GM23338 (cell line): ENCODE data around the gene OSBPL6.
"Not testable (repeated sequence)": the region's sequence is repeated elsewhere in the genome, so short reads cannot be mapped to it uniquely, and the experiment has no call there.

Experiments used
- CREB1 ChIP-seq: fragments of 250-450 bp; sonication (Bioruptor Pico); IDR thresholded peaks from 2 replicates; pipeline ENCODE4 v1.5.0; 2020; ENCODE audit warnings: low read depth, mild to moderate bottlenecking, moderate library complexity
- CTCF ChIP-seq, 2 experiments: fragments of 200-600 bp in 1 of 2; sonication (generic) in 1 of 2; conservative IDR thresholded peaks; 2 replicates each; pipeline versions ENCODE4 v1.5.1 to v1.6.1; 2016 to 2017; ENCODE audit warnings: antibody characterized with exemption in 2 of 2, low read depth in 2 of 2, mild to moderate bottlenecking in 2 of 2, moderate library complexity in 1 of 2
- ETS1 ChIP-seq: IDR thresholded peaks from 2 replicates; pipeline ENCODE4 v1.6.1; 2016; ENCODE audit warnings: antibody characterized with exemption
- EZH2 ChIP-seq: fragments of 200-600 bp; sonication (generic); IDR thresholded peaks from one replicate; pipeline ENCODE4 v1.8.0; 2017; ENCODE audit warnings: antibody characterized with exemption, mild to moderate bottlenecking, low read depth; ENCODE audit not compliant: unreplicated experiment
- EZH2phosphoT487 ChIP-seq: fragments of 200-600 bp; sonication (generic); IDR thresholded peaks from one replicate; pipeline ENCODE4 v1.8.1; 2018; ENCODE audit warnings: antibody characterized with exemption; ENCODE audit not compliant: unreplicated experiment
- POLR2AphosphoS5 ChIP-seq: IDR thresholded peaks from 2 replicates; pipeline ENCODE4 v1.6.1; 2016; ENCODE audit warnings: antibody characterized with exemption, low read depth
- REST ChIP-seq: IDR thresholded peaks from one replicate; pipeline ENCODE4 v1.6.1; 2018; ENCODE audit warnings: antibody characterized with exemption; ENCODE audit not compliant: unreplicated experiment

- not testable (repeated sequence) for TF ChIP-seq CTCF (conservative IDR thresholded peaks at IDR 0.05; ENCODE audit: low read depth in 2 of 2); POLR2AphosphoS5; EZH2phosphoT487; CREB1; EZH2; ETS1; REST
Measured at GRCh38 chr2:178153878-178154277, 40.4 kb upstream of the OSBPL6 start.
